ENCODE data around the gene SPATA18.

Gene SPATA18, protein sequence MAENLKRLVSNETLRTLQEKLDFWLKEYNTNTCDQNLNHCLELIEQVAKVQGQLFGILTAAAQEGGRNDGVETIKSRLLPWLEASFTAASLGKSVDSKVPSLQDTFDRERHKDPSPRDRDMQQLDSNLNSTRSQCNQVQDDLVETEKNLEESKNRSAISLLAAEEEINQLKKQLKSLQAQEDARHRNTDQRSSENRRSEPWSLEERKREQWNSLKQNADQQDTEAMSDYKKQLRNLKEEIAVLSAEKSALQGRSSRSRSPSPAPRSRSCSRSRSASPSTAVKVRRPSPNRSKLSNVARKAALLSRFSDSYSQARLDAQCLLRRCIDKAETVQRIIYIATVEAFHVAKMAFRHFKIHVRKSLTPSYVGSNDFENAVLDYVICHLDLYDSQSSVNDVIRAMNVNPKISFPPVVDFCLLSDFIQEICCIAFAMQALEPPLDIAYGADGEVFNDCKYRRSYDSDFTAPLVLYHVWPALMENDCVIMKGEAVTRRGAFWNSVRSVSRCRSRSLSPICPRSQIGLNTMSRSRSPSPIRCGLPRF

GRCh38 chr4:52051213-52051614 is at the start of gene SPATA18:
TSS of gene SPATA18 (plus strand) at chr4:52051304. CDS start at chr4:52051705, 401 bp downstream.
- DNase-seq: no peak

DNA sequence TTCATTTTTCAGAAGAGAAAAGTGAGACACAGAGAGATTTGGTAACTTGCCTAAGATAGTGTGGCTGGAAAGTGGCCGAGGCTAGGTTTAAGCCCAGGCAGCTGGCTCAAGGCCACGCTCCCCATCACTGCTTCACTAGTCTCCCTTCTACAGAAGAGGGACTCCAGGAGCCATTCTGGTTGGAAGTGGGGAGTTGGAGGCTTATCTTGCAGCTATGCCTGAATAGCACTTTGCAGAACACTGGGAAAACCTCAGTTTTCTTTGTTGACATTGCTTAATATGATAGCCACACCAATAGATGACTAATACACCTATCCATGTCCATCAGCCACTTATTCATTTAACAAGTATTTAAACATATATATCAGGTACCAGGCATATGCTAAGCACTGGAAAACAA is 49.5 kb upstream of the SPATA18 start:
- no peak for DNase-seq

DNA sequence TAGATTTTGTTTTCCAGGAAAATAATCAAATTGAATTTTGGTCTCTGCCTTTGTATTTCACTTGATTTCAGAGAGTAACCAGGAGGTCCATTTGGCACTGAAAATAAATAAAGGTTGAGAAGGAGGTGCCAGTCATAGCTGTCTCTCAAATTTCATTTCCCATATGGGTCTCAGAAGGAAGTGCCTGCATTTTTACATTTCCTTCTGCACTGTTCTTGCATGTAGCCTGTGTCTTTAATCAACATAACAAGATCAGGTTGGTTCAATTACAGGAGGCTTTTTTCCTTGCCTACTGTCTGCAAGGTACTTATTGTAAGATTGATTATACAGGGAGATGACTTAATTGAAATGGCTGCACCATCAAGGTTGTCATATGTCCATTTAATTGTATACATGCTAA is 46.7 kb upstream of the SPATA18 start:
- no peak for DNase-seq

DNA sequence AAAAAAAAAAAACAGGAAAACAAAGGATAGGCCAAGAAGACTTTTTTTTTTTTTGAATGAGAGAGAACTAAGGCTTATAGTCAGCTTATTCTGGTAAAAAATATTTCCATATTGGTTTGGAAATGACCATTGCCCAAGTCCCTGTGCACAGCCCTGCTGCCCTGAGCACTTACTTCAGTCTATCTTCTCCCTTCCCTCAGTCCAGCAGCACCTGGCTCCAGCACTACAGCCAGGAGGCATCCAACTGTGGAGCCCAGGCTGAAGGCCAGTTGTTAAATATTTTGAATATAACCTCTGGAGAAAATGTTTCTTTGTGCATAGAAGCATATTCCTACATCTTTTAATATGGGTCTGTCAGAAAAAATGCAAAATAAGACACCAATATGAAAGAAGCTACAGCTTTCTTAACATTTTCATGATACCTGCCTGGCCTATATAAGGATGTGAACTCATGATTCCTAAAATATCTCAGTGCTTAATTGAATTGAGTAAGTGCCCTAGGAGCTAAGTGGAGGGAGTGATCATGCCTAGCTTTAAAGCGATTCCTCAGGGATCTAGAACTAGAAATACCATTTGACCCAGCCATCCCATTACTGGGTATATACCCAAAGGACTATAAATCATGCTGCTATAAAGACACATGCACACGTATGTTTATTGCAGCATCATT is 45.4 kb upstream of the SPATA18 start:
- DNase-seq: no peak

GRCh38 chr4:52006887-52007286 is 44.2 kb upstream of the SPATA18 start:
- DNase-seq: no peak

DNA sequence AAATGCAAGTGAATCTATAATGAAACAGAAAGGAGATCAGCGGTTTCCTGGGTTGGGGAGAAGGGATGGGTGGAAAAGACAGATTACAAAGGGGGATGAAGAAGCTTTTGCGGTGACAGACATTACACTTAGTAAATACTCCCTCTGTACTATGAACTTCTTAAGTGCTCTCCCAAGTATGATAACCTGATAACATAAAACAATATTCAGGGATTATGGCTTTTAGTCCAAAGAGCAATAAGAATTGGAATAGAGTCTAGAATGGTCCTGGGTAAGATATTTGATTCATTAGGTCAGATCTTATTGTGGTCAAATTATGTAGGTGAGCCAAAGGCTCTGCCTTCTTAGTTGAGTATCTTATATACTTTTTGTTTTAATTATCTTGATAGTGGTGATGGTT is 40.1 kb upstream of the SPATA18 start:
- DNase-seq: no peak

GRCh38 chr4:52012651-52013050 is 38.5 kb upstream of the SPATA18 start:
- no peak for DNase-seq

DNA sequence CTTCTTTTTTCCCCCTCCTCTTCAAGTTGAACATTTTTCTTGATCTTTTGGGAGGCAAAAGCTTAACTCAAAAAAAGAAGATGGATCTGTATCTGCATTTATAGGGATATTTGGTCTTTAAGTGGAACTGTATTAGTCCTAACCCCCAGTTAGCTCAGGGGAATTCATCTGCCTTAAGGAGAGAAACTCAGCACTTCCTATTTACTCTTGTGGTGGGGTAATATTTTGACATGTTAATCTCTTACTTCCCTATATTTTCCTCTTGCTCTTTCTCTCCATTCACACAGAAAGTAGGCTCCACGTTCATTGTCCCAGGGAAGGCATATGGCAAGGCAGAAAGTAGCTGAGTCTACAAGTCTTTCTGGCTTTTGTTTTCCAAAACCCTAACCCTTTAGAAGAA is 36.2 kb upstream of the SPATA18 start:
- no peak for DNase-seq

GRCh38 chr4:52015366-52015765 is 35.7 kb upstream of the SPATA18 start:
- no peak for DNase-seq

DNA sequence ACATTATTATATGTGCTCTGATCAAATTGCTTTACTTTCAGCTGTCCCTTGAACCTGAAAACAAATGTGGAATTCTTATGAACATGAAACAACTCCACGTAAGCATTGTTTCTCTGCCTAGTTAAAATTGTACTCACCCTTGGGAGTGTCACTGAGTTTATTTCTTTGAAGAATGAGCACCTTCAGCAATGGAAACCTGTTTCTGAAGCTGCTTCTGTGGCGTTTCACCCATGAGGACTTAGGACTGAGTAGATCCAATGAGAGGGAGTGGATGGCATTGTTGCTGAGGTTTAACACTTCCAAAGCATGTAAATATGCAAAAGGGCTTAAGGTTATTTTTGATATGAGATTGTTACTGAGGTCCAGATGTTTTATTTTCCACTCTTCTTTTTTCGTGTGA is 34.1 kb upstream of the SPATA18 start:
- DNase-seq: no peak

GRCh38 chr4:52017814-52018213 is 33.3 kb upstream of the SPATA18 start:
- DNase-seq: no peak

- DNase-seq: no peak
Measured at GRCh38 chr4:52019936-52020657, 31.0 kb upstream of the SPATA18 start, which contains the start of gene LRRC66. TSS of gene LRRC66 (minus strand) at chr4:52020363. CDS start at chr4:52017613, 2,750 bp downstream.

GRCh38 chr4:52028970-52029369 is 22.1 kb upstream of the SPATA18 start:
- no peak for DNase-seq

DNA sequence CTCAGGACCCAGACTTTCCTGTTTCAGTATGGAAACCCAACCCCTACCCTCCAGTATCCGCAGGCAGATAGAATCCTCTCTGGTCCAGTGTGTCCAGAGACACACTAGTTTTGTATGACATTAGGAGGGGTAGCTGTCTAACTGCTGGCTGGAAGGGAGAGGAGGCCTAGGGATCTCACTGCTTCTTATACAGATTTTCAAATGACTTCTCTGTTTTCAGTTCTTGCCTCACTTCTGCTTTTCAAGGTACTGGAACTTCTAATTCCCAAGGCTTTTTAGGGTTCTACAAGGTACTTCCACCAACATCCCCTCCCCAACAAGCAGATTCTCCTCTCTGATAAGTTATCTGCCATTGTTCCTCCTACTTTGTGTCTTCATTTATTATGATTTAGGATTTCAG is 19.1 kb upstream of the SPATA18 start:
- no peak for DNase-seq

DNA sequence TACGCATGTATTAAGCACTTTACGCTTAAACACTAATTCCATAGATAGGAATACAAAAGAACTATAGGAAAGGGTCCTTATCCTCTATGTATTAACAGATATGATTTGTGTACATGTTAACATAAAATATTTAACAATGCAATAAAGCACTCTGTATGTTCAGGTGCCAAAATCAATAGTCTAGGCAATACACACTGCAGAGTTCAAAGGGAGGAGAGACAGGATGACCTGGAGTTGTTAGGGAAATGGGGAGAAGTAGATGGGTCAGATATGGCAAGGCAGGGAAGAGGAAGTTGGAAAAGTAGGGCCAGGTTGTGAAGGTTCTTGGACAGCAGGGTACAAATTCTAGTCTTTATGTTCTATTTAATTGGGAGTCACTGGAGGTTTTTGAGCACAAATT is 15.9 kb upstream of the SPATA18 start:
- no peak for DNase-seq

- no peak for DNase-seq
Measured at GRCh38 chr4:52036886-52037530, 14.1 kb upstream of the SPATA18 start.

DNA sequence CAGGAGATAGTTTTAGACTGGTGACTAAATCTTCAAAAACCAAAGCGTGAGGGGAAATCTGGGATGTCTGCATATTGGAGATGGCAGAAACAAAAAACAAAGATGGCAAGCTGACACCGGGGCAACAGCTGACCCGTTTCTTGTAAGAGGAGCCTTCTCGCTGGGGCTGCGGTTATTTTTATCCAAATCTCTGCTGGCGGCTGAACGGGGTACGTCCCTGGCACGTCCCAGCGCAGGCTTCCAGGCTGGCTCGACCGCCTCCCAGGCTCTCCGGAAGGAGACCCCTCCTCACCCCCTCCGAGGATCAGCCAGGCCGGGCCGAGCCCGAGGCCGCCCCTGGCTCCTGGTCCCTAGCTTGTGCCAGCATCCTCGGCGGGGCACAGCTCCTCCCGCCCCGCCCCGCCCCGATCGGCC is 13.4 kb upstream of the SPATA18 start:
- DNase-seq: no peak

- no peak for DNase-seq
Measured at GRCh38 chr4:52038103-52038912, 12.8 kb upstream of the SPATA18 start, which contains the start of gene SGCB. TSS of gene SGCB (minus strand) at chr4:52038299. CDS start at chr4:52038259, 40 bp downstream.

DNA sequence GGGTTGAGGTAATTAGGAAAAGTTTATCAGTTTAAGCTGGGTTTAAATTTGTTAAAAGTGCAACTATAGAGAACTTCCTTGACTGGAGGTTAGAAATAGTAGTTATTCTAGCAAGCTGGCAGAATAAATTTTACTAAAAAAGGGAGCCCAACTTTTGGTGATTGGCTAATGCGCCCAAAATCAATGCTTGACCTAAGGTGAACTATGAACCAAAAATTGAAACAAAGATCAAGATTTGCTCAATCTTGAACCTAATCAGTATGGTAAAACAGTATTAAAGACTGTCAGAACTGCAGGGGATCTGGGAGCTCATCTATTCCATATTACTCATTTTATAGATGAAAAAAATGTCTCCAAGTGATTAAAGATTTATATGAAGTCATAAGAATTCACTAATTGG is 6.1 kb upstream of the SPATA18 start:
- DNase-seq: no peak

DNA sequence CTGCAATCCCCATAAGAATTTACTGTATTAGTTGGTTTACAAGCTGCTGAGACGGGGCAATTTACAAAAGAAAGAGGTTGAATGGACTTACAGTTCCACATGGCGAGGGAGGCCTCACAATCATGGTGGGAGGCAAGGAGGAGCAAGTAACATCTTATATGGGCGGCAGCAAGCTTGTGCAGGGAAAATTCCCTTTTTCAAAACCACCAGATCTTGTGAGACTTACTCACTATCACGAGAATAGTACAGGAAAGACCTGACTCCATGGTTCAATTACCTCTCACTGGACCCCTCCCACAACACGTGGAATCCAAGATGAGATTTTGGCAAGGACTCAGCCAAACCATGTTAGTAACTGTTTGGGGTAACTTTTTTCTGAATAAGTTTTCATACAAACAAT is 1.8 kb upstream of the SPATA18 start:
- DNase-seq: no peak

DNA sequence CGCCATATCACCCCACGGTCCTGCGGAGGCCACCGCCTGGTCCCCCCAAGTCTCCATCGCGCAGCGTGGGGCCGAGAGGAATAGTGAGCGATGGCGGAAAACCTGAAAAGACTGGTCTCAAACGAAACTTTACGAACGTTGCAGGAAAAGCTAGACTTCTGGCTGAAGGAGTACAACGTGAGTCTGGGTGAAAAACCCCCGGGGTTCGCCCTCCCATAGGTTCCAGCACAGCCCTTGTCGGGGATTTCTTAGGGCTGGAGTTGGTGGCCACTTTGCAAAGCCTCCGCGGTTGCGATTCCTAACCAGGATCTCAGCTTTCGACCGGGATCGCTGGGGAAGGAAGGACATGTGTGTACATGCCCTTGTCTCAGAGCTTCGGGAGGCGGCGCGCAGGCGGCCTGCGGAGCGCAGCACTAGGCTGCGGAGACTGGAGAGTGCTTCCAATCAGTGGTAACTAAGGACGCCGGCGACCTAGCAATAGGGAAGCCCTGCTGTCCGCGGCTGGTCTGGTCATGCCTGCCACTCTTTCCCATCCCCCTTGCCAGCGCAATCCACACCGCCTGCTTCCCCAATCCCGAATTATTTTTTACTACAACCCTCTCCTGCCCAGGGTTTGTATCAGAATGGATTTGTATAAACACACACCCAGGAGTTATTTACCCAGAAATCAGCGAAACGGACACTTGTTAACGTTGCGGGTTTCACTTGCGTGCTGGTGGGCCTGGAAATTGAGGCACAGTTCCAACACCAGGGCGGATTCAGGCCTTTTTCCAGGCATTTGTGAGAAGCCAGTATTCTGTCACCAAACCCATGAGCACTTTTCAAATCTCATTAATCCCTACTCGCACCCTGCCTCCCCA is 741 bp downstream of the SPATA18 start:
- DNase-seq: no peak
